SK-N-SH (cell line): ENCODE data around the gene FBXO40. TPM values are rescaled to one million over a fixed set of nuclear protein-coding genes. Genes with fewer than 3 reads are reported as not detected.

Source experiments
- CTCF ChIA-PET: fragments of 300-600, 350-600 bp; formaldehyde crosslinking; extraction: SDS; loops from one replicate; lab custom pipeline; 2021; lab: Yijun Ruan, JAX
- POLR2A ChIA-PET: fragments of 350-600 bp; sonication (Branson Sonifier 250); formaldehyde crosslinking; extraction: SDS; loops from one replicate; lab custom pipeline; 2020; ENCODE audit warnings: antibody characterized with exemption, inconsistent platforms; lab: Yijun Ruan, JAX
- DNase-seq: peaks from one replicate; pipeline ENCODE4 v3.0.0; 2012
- H2AFZ ChIP-seq: fragments of 200-600 bp; sonication (generic); 2 replicates; pipeline ENCODE4 v1.8.1; 2016; ENCODE audit warnings: antibody characterized with exemption, mild to moderate bottlenecking, low read depth
- H3F3A ChIP-seq: fragments of 200-600 bp; sonication (generic); replicated peaks from 2 replicates; pipeline ENCODE3; 2016; ENCODE audit warnings: antibody characterized with exemption, mild to moderate bottlenecking; ENCODE audit not compliant: insufficient read depth
- H3K27ac ChIP-seq, 2 experiments: fragments of 200-500 bp in 1 of 2; fragments of 200-600 bp in 1 of 2; sonication (Bioruptor generic) in 1 of 2; sonication (generic), shearing (Covaris generic) in 1 of 2; 2 replicates each; pipeline versions ENCODE4 v1.5.1 to v1.6.1; 2014 to 2016; ENCODE audit warnings: low read depth in 2 of 2, inconsistent platforms in 1 of 2, low read length in 1 of 2, mild to moderate bottlenecking in 1 of 2, mixed read lengths in 1 of 2
- H3K27me3 ChIP-seq: fragments of 200-600 bp; sonication (generic), shearing (Covaris generic); 2 replicates; pipeline ENCODE4 v1.6.1; 2016; ENCODE audit warnings: mixed run types; ENCODE audit not compliant: insufficient read depth
- H3K36me3 ChIP-seq, 2 experiments: fragments of 200-500 bp in 1 of 2; fragments of 200-600 bp in 1 of 2; sonication (Bioruptor generic) in 1 of 2; sonication (generic) in 1 of 2; replicated peaks in 1 of 2; 2 replicates each; pipeline versions ENCODE3 to v1.5.1; 2014 to 2016; ENCODE audit warnings: low read length in 1 of 2, mild to moderate bottlenecking in 1 of 2; ENCODE audit not compliant: insufficient read depth in 2 of 2, control insufficient read depth in 1 of 2
- H3K4me1 ChIP-seq, 2 experiments: fragments of 200-500 bp in 1 of 2; fragments of 200-600 bp in 1 of 2; sonication (Bioruptor generic) in 1 of 2; sonication (generic), shearing (Covaris generic) in 1 of 2; 2 replicates each; pipeline versions ENCODE4 v1.5.1 to v1.6.1; 2014 to 2016; ENCODE audit warnings: low read depth in 1 of 2, low read length in 1 of 2, mixed run types in 1 of 2; ENCODE audit not compliant: insufficient read depth in 2 of 2, control insufficient read depth in 1 of 2
- H3K4me2 ChIP-seq: fragments of 200-600 bp; sonication (generic), shearing (Covaris generic); 2 replicates; pipeline ENCODE4 v1.6.1; 2017; ENCODE audit warnings: mixed run types
- H3K4me3 ChIP-seq, 2 experiments: fragments of 200-500 bp in 1 of 2; fragments of 200-600 bp in 1 of 2; sonication (Bioruptor generic) in 1 of 2; sonication (generic), shearing (Covaris generic) in 1 of 2; 2 replicates each; pipeline versions ENCODE4 v1.5.1 to v1.8.1; 2014 to 2016; ENCODE audit warnings: low read depth in 2 of 2, inconsistent platforms in 1 of 2, low read length in 1 of 2, mild to moderate bottlenecking in 1 of 2, mixed read lengths in 1 of 2, moderate library complexity in 1 of 2
- H3K79me2 ChIP-seq: fragments of 200-600 bp; sonication (generic); 2 replicates; pipeline ENCODE4 v1.8.1; 2017; ENCODE audit warnings: mild to moderate bottlenecking; ENCODE audit not compliant: insufficient read depth
- H3K9ac ChIP-seq: fragments of 200-600 bp; sonication (generic); 2 replicates; pipeline ENCODE4 v1.6.1; 2017; ENCODE audit warnings: mixed run types
- H3K9me2 ChIP-seq: fragments of 200-600 bp; sonication (generic); 2 replicates; pipeline ENCODE4 v1.6.1; 2017; ENCODE audit warnings: mixed run types
- H3K9me3 ChIP-seq: fragments of 200-600 bp; sonication (generic); 2 replicates; pipeline ENCODE4 v1.6.1; 2017; ENCODE audit warnings: mixed run types, mild to moderate bottlenecking, moderate library complexity
- H4K20me1 ChIP-seq: fragments of 200-600 bp; sonication (generic); 2 replicates; pipeline ENCODE4 v1.6.1; 2017; ENCODE audit warnings: mild to moderate bottlenecking, mixed run types; ENCODE audit not compliant: insufficient read depth
- CHD2 ChIP-seq: fragments of 150-350 bp; IDR thresholded peaks from 2 replicates; pipeline ENCODE4 v1.6.1; 2018; ENCODE audit warnings: low read length; ENCODE audit not compliant: partially characterized antibody
- CTCF ChIP-seq: fragments of 200-600 bp; sonication (generic); IDR thresholded peaks from 2 replicates; pipeline ENCODE4 v1.6.1; 2017; ENCODE audit warnings: antibody characterized with exemption, mild to moderate bottlenecking, moderate library complexity
- ELF1 ChIP-seq: IDR thresholded peaks from 2 replicates; pipeline ENCODE4 v1.4.0; 2012
- EP300 ChIP-seq, 2 experiments: IDR thresholded peaks; 2 replicates each; pipeline versions ENCODE4 v1.4.0 to v1.6.1; 2012; ENCODE audit warnings: borderline replicate concordance in 1 of 2, low read depth in 1 of 2, low read length in 1 of 2
- EZH2phosphoT487 ChIP-seq: fragments of 200-600 bp; sonication (generic); IDR thresholded peaks from 2 replicates; pipeline ENCODE4 v1.6.1; 2017; ENCODE audit warnings: low read depth, mixed run types, mild to moderate bottlenecking, antibody characterized with exemption, moderate library complexity, borderline replicate concordance
- FOSL2 ChIP-seq: IDR thresholded peaks from 2 replicates; pipeline ENCODE4 v1.4.0; 2012; ENCODE audit warnings: low read depth, mild to moderate bottlenecking, moderate library complexity, borderline replicate concordance
- FOXJ3 ChIP-seq: sonication (generic); formaldehyde crosslinking; IDR thresholded peaks from 2 replicates; pipeline ENCODE4 v1.5.1; 2020; ENCODE audit warnings: mild to moderate bottlenecking, missing genetic modification reagents
- FOXM1 ChIP-seq: IDR thresholded peaks from 2 replicates; pipeline ENCODE4 v1.4.0; 2012; ENCODE audit warnings: low read depth, mild to moderate bottlenecking
- GABPA ChIP-seq: IDR thresholded peaks from 2 replicates; pipeline ENCODE4 v1.4.0; 2012; ENCODE audit warnings: low read depth, mild to moderate bottlenecking
- GATA2 ChIP-seq: sonication (generic); formaldehyde crosslinking; IDR thresholded peaks from 2 replicates; pipeline ENCODE4 v1.5.0; 2020; ENCODE audit warnings: mild to moderate bottlenecking, missing genetic modification reagents
- JUND ChIP-seq: IDR thresholded peaks from 2 replicates; pipeline ENCODE4 v1.4.0; 2012
- MEF2A ChIP-seq: IDR thresholded peaks from 2 replicates; pipeline ENCODE4 v1.4.0; 2012; ENCODE audit warnings: low read depth, borderline replicate concordance
- MXI1 ChIP-seq: IDR thresholded peaks from 2 replicates; pipeline ENCODE4 v1.6.1; 2012; ENCODE audit warnings: mild to moderate bottlenecking, low read depth, low read length, improper control_type of control experiment
- POLR2AphosphoS5 ChIP-seq: IDR thresholded peaks from 2 replicates; pipeline ENCODE4 v1.6.1; 2012; ENCODE audit warnings: low read depth, low read length
- RCOR1 ChIP-seq: fragments of 150-350 bp; IDR thresholded peaks from 2 replicates; pipeline ENCODE4 v1.6.1; 2017; ENCODE audit warnings: antibody characterized with exemption, low read length
- REST ChIP-seq: IDR thresholded peaks from 2 replicates; pipeline ENCODE4 v1.6.1; 2012; ENCODE audit warnings: mild to moderate bottlenecking, low read depth, low read length, moderate library complexity
- RFX5 ChIP-seq: IDR thresholded peaks from 2 replicates; pipeline ENCODE4 v1.6.1; 2012; ENCODE audit warnings: mild to moderate bottlenecking, improper control_type of control experiment, low read length
- RXRA ChIP-seq: IDR thresholded peaks from 2 replicates; pipeline ENCODE4 v1.4.0; 2012; ENCODE audit warnings: low read depth, mild to moderate bottlenecking, borderline replicate concordance
- SIN3A ChIP-seq: IDR thresholded peaks from 2 replicates; pipeline ENCODE4 v1.6.1; 2012; ENCODE audit warnings: low read depth, mild to moderate bottlenecking, low read length, moderate library complexity, borderline replicate concordance
- SMC3 ChIP-seq: IDR thresholded peaks from 2 replicates; pipeline ENCODE4 v1.6.1; 2012; ENCODE audit warnings: low read depth, low read length, improper control_type of control experiment
- TAF1 ChIP-seq: IDR thresholded peaks from 2 replicates; pipeline ENCODE4 v1.6.1; 2012; ENCODE audit warnings: low read depth, mild to moderate bottlenecking, low read length, moderate library complexity, borderline replicate concordance
- TCF12 ChIP-seq: IDR thresholded peaks from 2 replicates; pipeline ENCODE4 v1.4.0; 2012
- TEAD4 ChIP-seq: IDR thresholded peaks from 2 replicates; pipeline ENCODE4 v1.4.0; 2012; ENCODE audit warnings: mild to moderate bottlenecking, borderline replicate concordance; ENCODE audit not compliant: insufficient read depth
- USF1 ChIP-seq: IDR thresholded peaks from 2 replicates; pipeline ENCODE4 v1.4.0; 2012; ENCODE audit warnings: low read depth, borderline replicate concordance
- ZBTB33 ChIP-seq: IDR thresholded peaks from 2 replicates; pipeline ENCODE4 v1.4.0; 2012; ENCODE audit warnings: low read depth, borderline replicate concordance
- WGBS: methylation state at CpG from one replicate; pipeline ENCODE4 v1.1.6; 2017; ENCODE audit warnings: low lambda C conversion rate; 5-methylcytosine and 5-hydroxymethylcytosine counted together
- polyA plus RNA-seq, 3 experiments: library from polyadenylated mRNA; depleted of rRNA; stranded (reverse); fragments of >200 nt; gene quantifications; 2 replicates each; pipeline ENCODE4 v1.2.3, GENCODE V29; 2012

The FBXO40 gene
- polyA plus RNA-seq, 1 of the 3 experiments (the other 2 are of a cell fraction) = not detected

GRCh38 chr3:121545574-121546455 lies 47.4 kb upstream of the FBXO40 start, which contains the start of gene POLQ:
Gene POLQ, minus strand, starts transcription at chr3:121545988. Its CDS starts 111 bp downstream, at chr3:121545877.
- Histone ChIP-seq H3K4me2 (peak within 1 kb of the TSS; percentile 84), H3K36me3 (no peaks in the 10 kb centered on the region), H4K20me1 (no peaks in the 10 kb centered on the region), H3K9me2 (no peaks in the 10 kb centered on the region), H3K9me3 (no peaks in the 10 kb centered on the region), H3K27ac (peak within 1 kb of the TSS; percentile 55 to 78), H3F3A (peaks cover 13% of the 10 kb centered on the region), H3K4me1 (peaks cover 0 to 6% of the 10 kb centered on the region in 2 experiments; a peak in 2 of 4 replicates), H3K9ac (peak within 1 kb of the TSS; percentile 67), H3K4me3 (peak within 1 kb of the TSS; percentile 73 to 90), H3K79me2 (peaks cover 34% of the 10 kb centered on the region), H3K27me3 (no peaks in the 10 kb centered on the region), H2AFZ (peak within 1 kb of the TSS; percentile 100)
- WGBS = 3% methylated on average over 22 of the region's 42 CpGs
- ChIA-PET CTCF (interaction anchor here (0.6 to 3.4 kb wide), 18 partner anchors 8 to 1479 kb away, joined by 3 to 28 read pairs (median 4); partner anchors contain the start of genes FAM162A and PARP14), POLR2A (interaction anchor here (0.6 kb wide), 1 partner anchor 1883 kb away, joined by 3 read pairs; no protein-coding TSS in a partner anchor)
- peak; percentile 92 for DNase-seq
- TF ChIP-seq CTCF (no peak), POLR2AphosphoS5 (peak; percentile 79; the same call in 1 of the 2 replicates), RFX5 (no peak; the same call in 1 of the 2 replicates), RXRA (no peak), RCOR1 (no peak), TAF1 (peak; percentile 87), FOSL2 (no peak), USF1 (no peak), JUND (no peak), REST (no peak; the same call in 1 of the 2 replicates), SIN3A (peak; percentile 99), GATA2 (CRISPR knock-in tag) (no peak), CHD2 (peak; percentile 82), MXI1 (peak; percentile 89), MEF2A (no peak), TEAD4 (no peak), EZH2phosphoT487 (no peak), EP300 (IDR thresholded peaks at IDR 0.05; ENCODE audit: borderline replicate concordance in 1 of 2, low read depth in 1 of 2, low read length in 1 of 2) (no peak), ZBTB33 (no peak), FOXM1 (no peak; the same call in 1 of the 2 replicates), SMC3 (no peak), ELF1 (peak; percentile 96), TCF12 (peak; percentile 35; the same call in 1 of the 2 replicates), FOXJ3 (CRISPR knock-in tag) (no peak), GABPA (peak; percentile 92)
